Activated naive CD8-positive, alpha-beta T cell treated with anti-CD3 and anti-CD28 coated beads, Interleukin-2, amount 10 ng/mL, durations not matched to agents 7 days and 5 days (primary cell): Measurements from ENCODE around the gene LRRC32. TPM values are rescaled to one million over a fixed set of nuclear protein-coding genes. Genes with fewer than 3 reads are reported as not detected.

Experiments
- ATAC-seq: fragments of 150-1000 bp; cut with Tn5 transposase; one replicate; pipeline ENCODE4 v1.10.0; 2021; ENCODE audit warnings: low read depth, moderate library complexity
- POLR2A ChIA-PET: fragments of 350-600 bp; sonication (Branson Sonifier 250); formaldehyde crosslinking; loops from one replicate; lab custom pipeline; 2021; ENCODE audit warnings: antibody characterized with exemption; lab: Charles Lee
- DNase-seq: peaks from one replicate; pipeline ENCODE4 v3.0.0; 2021
- H3K27ac Mint-ChIP-seq: one replicate; pipeline ENCODE4 v1.8.0; 2022; ENCODE audit warnings: mild to moderate bottlenecking, mixed read lengths
- H3K27me3 Mint-ChIP-seq: one replicate; pipeline ENCODE4 v1.8.0; 2022; ENCODE audit warnings: mild to moderate bottlenecking, moderate library complexity, mixed read lengths
- H3K36me3 Mint-ChIP-seq: one replicate; pipeline ENCODE4 v1.8.0; 2021; ENCODE audit warnings: mild to moderate bottlenecking, mixed read lengths
- H3K4me1 Mint-ChIP-seq: one replicate; pipeline ENCODE4 v1.8.0; 2021; ENCODE audit warnings: mixed read lengths
- H3K4me3 Mint-ChIP-seq: one replicate; pipeline ENCODE4 v1.8.0; 2022; ENCODE audit warnings: mild to moderate bottlenecking, moderate library complexity, mixed read lengths
- H3K9me3 Mint-ChIP-seq: one replicate; pipeline ENCODE4 v1.8.0; 2021; ENCODE audit warnings: mixed read lengths
- total RNA-seq, 2 experiments: library from RNA; stranded (reverse); gene quantifications; one replicate each; pipeline ENCODE4 v1.2.3, GENCODE V29; 2021

Gene LRRC32
- total RNA-seq, 2 experiments from 2014 or later = 0.34 to 0.75 TPM

DNA sequence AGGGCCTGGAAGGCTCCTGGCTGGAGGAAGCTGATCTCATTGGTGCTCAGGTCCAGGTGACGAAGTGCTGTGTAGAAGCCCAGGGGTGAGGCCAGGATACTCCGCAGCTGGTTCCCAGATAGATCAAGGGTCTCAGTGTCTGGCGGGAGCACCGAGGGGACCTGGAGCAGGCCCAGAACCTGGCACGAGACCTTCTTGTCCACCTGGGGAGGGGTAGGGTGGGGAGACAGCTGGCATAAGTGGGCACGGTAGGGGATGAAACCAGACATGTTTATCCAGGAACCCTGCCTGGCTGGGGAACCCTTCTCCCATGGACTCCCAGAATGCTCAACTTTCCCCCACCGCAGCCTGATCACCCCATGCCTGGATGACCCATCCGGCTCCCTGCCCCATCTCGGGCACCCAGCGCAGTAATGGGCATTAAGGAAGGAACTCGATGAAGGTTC, 9.2 kb downstream of the LRRC32 start:
- Mint-ChIP-seq H3K9me3 (no peaks in the 10 kb centered on the region), H3K4me3 (no peak overlapping the region), H3K27me3 (peaks cover 2% of the 10 kb centered on the region), H3K36me3 (no peaks in the 10 kb centered on the region), H3K27ac (no peak overlapping the region), H3K4me1 (peaks cover 31% of the 10 kb centered on the region)
- POLR2A ChIA-PET = no interaction called here
- ATAC-seq (no peak), DNase-seq (no peak)

GRCh38 chr11:76660533-76661305, 9.8 kb downstream of the LRRC32 start:
- DNase-seq = no peak
- Mint-ChIP-seq H3K4me1 (peaks cover 30% of the 10 kb centered on the region), H3K27me3 (peaks cover 2% of the 10 kb centered on the region), H3K27ac (no peak overlapping the region), H3K36me3 (no peaks in the 10 kb centered on the region), H3K4me3 (no peak overlapping the region), H3K9me3 (no peaks in the 10 kb centered on the region)
- POLR2A ChIA-PET = no interaction called here
- ATAC-seq = no peak

DNA sequence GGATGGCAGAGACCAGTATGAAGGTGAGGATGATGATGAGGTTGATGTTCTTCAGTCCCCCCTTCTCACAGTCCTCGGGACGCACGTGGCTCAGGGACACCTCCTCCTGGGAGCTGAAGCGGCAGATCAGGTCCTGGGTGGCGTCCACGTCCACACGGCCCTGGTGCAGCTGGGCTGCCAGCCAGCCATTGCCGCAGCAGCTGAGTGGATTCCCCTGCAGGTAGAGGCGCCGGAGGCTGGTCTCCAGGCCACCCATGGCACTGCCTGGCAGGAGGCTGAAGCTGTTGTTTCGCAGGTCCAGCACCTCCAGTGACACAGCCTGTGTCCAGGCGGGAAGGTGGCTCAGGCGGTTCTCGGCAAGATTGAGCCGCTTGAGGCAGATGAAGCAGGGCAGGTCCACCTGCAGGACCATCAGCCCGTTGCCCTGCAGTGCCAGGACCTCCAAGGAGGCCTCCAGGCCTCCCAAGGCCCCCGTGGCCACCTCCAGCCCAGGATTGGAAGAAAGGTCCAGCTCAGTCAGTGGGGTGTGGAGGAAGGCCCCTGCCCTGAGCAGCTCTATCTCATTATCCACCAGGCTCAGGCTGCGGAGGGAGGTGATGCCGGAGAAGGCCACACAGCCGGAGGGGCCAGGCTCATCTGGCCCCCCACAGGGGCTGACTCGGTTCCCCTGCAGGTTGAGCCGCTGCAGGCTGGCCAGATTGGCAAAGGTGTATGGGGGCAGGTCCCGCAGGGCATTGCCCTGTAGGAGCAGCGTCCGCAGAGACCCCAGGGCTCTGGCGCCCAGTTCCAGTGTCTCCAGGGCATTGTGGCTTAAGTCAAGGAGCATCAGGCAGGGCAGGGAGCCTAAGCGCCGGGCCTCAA, 10.6 kb downstream of the LRRC32 start:
- Mint-ChIP-seq H3K27ac (no peak overlapping the region), H3K9me3 (no peaks in the 10 kb centered on the region), H3K36me3 (no peaks in the 10 kb centered on the region), H3K4me3 (no peak overlapping the region), H3K4me1 (peaks cover 22% of the 10 kb centered on the region), H3K27me3 (peaks cover 2% of the 10 kb centered on the region)
- ATAC-seq (no peak), DNase-seq (no peak)
- POLR2A ChIA-PET = no interaction called here

DNA sequence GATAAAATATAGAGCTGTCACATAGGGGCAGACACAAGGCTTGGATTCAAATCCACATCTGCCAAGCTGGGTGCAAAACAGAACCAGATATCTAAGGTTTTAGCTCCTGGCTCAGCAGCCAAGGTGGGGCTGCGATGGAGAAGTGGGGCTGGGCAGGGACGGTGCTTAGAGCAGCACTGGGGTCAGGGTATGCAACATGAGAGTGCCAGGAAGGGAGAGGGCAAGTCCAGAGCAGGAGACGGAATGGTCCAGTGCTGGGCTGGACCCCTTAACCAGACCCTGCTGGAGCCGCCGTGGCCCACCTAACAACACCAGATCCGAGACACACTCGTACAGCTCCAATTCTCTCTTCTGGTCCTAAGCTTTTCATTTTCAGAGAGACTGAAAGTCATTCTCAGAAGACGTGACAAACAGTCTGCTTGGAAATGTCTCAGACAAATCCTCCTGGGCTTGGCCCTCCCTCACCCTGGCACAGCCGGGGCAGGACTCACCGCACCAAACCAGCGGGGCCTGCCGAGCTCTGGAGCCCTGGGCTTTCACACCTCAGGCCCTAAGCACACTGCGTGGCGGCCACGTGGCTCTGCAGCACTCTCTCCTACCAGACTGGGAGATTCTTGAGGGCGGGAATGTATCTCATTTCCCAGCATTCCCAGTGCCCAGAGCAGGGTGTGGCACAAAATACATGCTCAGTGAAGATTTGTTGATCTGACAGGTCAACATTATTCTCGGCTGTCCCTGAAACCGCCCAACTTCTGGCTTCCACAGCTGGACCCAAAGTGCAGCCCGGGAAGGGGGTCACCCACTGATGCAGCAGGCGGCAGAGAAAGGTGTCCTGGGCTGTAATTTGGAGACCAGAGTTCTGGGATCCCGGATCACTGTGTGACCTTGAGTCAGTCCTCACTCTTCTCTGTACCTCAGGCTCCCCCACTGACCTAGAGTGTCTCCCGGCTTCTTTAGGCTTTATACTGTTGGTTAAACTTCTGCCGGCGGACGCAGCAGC, 11.6 kb downstream of the LRRC32 start:
- no peak overlapping the region for H3K27ac Mint-ChIP-seq
- no peaks in the 10 kb centered on the region for H3K36me3 Mint-ChIP-seq
- no peak for DNase-seq
- POLR2A ChIA-PET = interaction anchor here (1.1 kb wide), 1 partner anchor 9 kb away, joined by 3 read pairs; no protein-coding TSS in a partner anchor
- no peaks in the 10 kb centered on the region for H3K9me3 Mint-ChIP-seq
- H3K4me1 Mint-ChIP-seq = peaks cover 14% of the 10 kb centered on the region
- no peak overlapping the region for H3K4me3 Mint-ChIP-seq
- peaks cover 2% of the 10 kb centered on the region for H3K27me3 Mint-ChIP-seq
- no peak for ATAC-seq

- Mint-ChIP-seq H3K27ac (no peak overlapping the region), H3K27me3 (peaks cover 2% of the 10 kb centered on the region), H3K4me1 (peaks cover 9% of the 10 kb centered on the region), H3K9me3 (no peaks in the 10 kb centered on the region), H3K4me3 (no peak overlapping the region), H3K36me3 (no peaks in the 10 kb centered on the region)
- ATAC-seq (no peak), DNase-seq (no peak)
- POLR2A ChIA-PET = interaction anchor here (1.1 kb wide), 1 partner anchor 10 kb away, joined by 3 read pairs; no protein-coding TSS in a partner anchor
These were observed 12.3 kb downstream of the LRRC32 start for GRCh38 chr11:76658231-76658630.

GRCh38 chr11:76657187-76658170, 13.1 kb downstream of the LRRC32 start:
- H3K9me3 Mint-ChIP-seq = no peaks in the 10 kb centered on the region
- H3K27me3 Mint-ChIP-seq = peaks cover 2% of the 10 kb centered on the region
- ATAC-seq (no peak), DNase-seq (no peak)
- H3K27ac Mint-ChIP-seq = no peak overlapping the region
- H3K36me3 Mint-ChIP-seq = no peaks in the 10 kb centered on the region
- peaks cover 7% of the 10 kb centered on the region for H3K4me1 Mint-ChIP-seq
- POLR2A ChIA-PET = interaction anchor here (1.1 kb wide), 1 partner anchor 11 kb away, joined by 3 read pairs; no protein-coding TSS in a partner anchor
- no peak overlapping the region for H3K4me3 Mint-ChIP-seq

DNA sequence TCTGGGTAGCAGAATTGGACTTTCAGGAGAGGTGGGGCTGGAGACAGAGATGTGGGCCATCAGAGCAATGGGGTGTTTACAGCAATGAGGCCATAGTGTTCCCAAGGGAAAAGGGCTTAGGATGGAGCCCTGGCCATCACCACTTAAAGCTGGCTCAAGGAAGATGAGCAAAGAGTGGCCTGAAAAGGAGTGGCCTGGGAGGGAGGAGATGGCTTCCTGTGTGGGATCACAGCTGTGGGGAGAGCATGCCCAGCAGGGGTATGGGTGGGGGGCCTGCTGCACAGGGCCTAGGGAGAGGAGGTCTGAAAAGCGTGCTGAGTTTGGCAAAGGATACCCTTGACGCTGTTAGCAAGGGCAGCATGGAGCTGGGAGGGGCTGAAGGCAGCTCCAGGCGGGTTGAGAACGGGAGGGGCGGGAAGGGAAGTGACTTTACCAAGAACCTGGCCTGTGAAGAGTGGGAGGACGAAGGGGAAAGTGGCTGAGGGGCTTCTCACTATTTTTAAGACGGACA, 13.9 kb downstream of the LRRC32 start:
- POLR2A ChIA-PET = no interaction called here
- peaks cover 2% of the 10 kb centered on the region for H3K27me3 Mint-ChIP-seq
- no peak overlapping the region for H3K27ac Mint-ChIP-seq
- ATAC-seq = no peak
- H3K4me3 Mint-ChIP-seq = no peak overlapping the region
- H3K36me3 Mint-ChIP-seq = no peaks in the 10 kb centered on the region
- H3K9me3 Mint-ChIP-seq = no peaks in the 10 kb centered on the region
- H3K4me1 Mint-ChIP-seq = peaks cover 7% of the 10 kb centered on the region
- no peak for DNase-seq

- no peak for DNase-seq
- H3K4me3 Mint-ChIP-seq = no peak overlapping the region
- H3K9me3 Mint-ChIP-seq = no peaks in the 10 kb centered on the region
- no peaks in the 10 kb centered on the region for H3K36me3 Mint-ChIP-seq
- ATAC-seq = no peak
- POLR2A ChIA-PET = no interaction called here
- peaks cover 5% of the 10 kb centered on the region for H3K4me1 Mint-ChIP-seq
- H3K27me3 Mint-ChIP-seq = peaks cover 2% of the 10 kb centered on the region
- H3K27ac Mint-ChIP-seq = no peak overlapping the region
These were observed 14.5 kb downstream of the LRRC32 start for GRCh38 chr11:76656050-76656531.

- H3K4me1 Mint-ChIP-seq = peaks cover 5% of the 10 kb centered on the region
- POLR2A ChIA-PET = no interaction called here
- H3K27ac Mint-ChIP-seq = no peak overlapping the region
- H3K27me3 Mint-ChIP-seq = peaks cover 2% of the 10 kb centered on the region
- no peaks in the 10 kb centered on the region for H3K9me3 Mint-ChIP-seq
- no peak overlapping the region for H3K4me3 Mint-ChIP-seq
- ATAC-seq (no peak), DNase-seq (no peak)
- H3K36me3 Mint-ChIP-seq = no peaks in the 10 kb centered on the region
These were observed 15.0 kb downstream of the LRRC32 start for GRCh38 chr11:76655501-76656049.

GRCh38 chr11:76654980-76655379, 15.6 kb downstream of the LRRC32 start:
- Mint-ChIP-seq H3K9me3 (no peaks in the 10 kb centered on the region), H3K36me3 (no peaks in the 10 kb centered on the region), H3K27ac (no peak overlapping the region), H3K4me1 (peaks cover 5% of the 10 kb centered on the region), H3K27me3 (peaks cover 5% of the 10 kb centered on the region), H3K4me3 (no peak overlapping the region)
- ATAC-seq (no peak), DNase-seq (no peak)
- POLR2A ChIA-PET = no interaction called here

GRCh38 chr11:76654298-76654851, 16.2 kb downstream of the LRRC32 start:
- Mint-ChIP-seq H3K9me3 (no peaks in the 10 kb centered on the region), H3K27ac (no peak overlapping the region), H3K4me1 (peaks cover 5% of the 10 kb centered on the region), H3K4me3 (no peak overlapping the region), H3K27me3 (peaks cover 11% of the 10 kb centered on the region), H3K36me3 (no peaks in the 10 kb centered on the region)
- DNase-seq = no peak
- POLR2A ChIA-PET = no interaction called here
- no peak for ATAC-seq
